GM10266 (cell line): ENCODE results near the gene ZNF570.

Experiments used
- DNase-seq: peaks from one replicate; pipeline ENCODE4 v3.0.0; 2012; ENCODE audit errors: extremely low spot score
- CTCF ChIP-seq: IDR thresholded peaks from 2 replicates; pipeline ENCODE4 v1.5.1; 2012; ENCODE audit warnings: mild to moderate bottlenecking, low read depth; ENCODE audit not compliant: control insufficient read depth, insufficient read depth; ENCODE audit errors: missing control alignments

Gene ZNF570

GRCh38 chr19:37511821-37512220 is 42.7 kb downstream of the ZNF570 start:
- DNase-seq, result no peak

GRCh38 chr19:37513397-37513796 is 44.2 kb downstream of the ZNF570 start:
- no peak for DNase-seq
- TF ChIP-seq CTCF, result no peak

More at GRCh38 chr19:37511821-37512220, 42.7 kb downstream of the ZNF570 start:
- TF ChIP-seq CTCF, result no peak

GRCh38 chr19:37519890-37520289 is 50.7 kb downstream of the ZNF570 start:
- TF ChIP-seq CTCF, result no peak
- DNase-seq, result no peak

- TF ChIP-seq CTCF, result no peak
- DNase-seq, result no peak
These were observed 68.3 kb downstream of the ZNF570 start for GRCh38 chr19:37537391-37537947.
